Measurements from ENCODE around the gene LRPAP1. TPM values are rescaled to one million over a fixed set of nuclear protein-coding genes. Genes with fewer than 3 reads are reported as not detected.

LRPAP1 gene
- total RNA-seq, 1 experiment from 2014 or later, result 110 TPM

DNA sequence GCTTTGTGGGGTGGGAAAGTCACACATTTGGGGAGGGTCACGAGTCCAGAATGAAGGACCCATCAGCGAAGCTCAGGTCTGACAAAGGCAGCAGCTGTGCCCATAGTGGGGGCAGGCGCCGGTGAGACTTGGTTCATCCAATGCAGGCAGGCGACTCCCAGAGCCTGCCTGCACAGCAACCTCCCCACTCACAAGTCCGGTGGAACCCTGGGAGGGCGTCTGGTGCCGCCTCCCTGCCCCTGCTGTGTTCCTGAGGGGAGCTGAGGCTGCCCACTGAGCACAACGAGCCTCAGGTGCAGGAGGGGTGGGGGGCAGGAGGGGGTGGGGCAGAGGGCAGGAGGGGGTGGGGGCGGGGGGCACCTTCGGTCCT lies 13.7 kb downstream of the LRPAP1 start:
- Histone ChIP-seq H3K27ac (ENCODE audit: low read length) (no peak overlapping the region), H3K27me3 (ENCODE audit: control insufficient read depth, insufficient read depth, low read length) (no peaks in the 10 kb centered on the region), H3K4me1 (ENCODE audit: control insufficient read depth, insufficient read depth, low read length) (no peaks in the 10 kb centered on the region), H3K4me3 (ENCODE audit: low read depth in 2 of 2, low read length in 2 of 2) (no peak overlapping the region), H3K36me3 (ENCODE audit: control insufficient read depth, insufficient read depth, low read length) (no peaks in the 10 kb centered on the region), H3K9me3 (ENCODE audit: control insufficient read depth, insufficient read depth, low read depth, low read length) (no peaks in the 10 kb centered on the region)
- intact Hi-C loops (cut with micrococcal nuclease; ENCODE audit: unreplicated experiment), result no loop called here
- POLR2A ChIA-PET, result no interaction called here
- no TSS peak for BruUV-seq (replicated peaks)
- no peak for ATAC-seq
- TF ChIP-seq, protein P1, sequence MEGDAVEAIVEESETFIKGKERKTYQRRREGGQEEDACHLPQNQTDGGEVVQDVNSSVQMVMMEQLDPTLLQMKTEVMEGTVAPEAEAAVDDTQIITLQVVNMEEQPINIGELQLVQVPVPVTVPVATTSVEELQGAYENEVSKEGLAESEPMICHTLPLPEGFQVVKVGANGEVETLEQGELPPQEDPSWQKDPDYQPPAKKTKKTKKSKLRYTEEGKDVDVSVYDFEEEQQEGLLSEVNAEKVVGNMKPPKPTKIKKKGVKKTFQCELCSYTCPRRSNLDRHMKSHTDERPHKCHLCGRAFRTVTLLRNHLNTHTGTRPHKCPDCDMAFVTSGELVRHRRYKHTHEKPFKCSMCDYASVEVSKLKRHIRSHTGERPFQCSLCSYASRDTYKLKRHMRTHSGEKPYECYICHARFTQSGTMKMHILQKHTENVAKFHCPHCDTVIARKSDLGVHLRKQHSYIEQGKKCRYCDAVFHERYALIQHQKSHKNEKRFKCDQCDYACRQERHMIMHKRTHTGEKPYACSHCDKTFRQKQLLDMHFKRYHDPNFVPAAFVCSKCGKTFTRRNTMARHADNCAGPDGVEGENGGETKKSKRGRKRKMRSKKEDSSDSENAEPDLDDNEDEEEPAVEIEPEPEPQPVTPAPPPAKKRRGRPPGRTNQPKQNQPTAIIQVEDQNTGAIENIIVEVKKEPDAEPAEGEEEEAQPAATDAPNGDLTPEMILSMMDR (IDR thresholded peaks at IDR 0.05), result no peak
- TF ChIP-seq POLR2AphosphoS5 (IDR thresholded peaks at IDR 0.05; ENCODE audit: low read depth, low read length) (no peak), SIN3A (IDR thresholded peaks at IDR 0.05; ENCODE audit: borderline replicate concordance, insufficient read depth, low read depth, low read length) (no peak)
- in situ Hi-C loops (cut with HindIII; ENCODE audit: low pct_unique_long_range_greater_than_20kb, low sequenced_read_pairs), result no loop called here
- CTCF ChIA-PET, result no interaction called here
- DNase-seq (ENCODE audit: low read depth, low spot score), result no peak

DNA sequence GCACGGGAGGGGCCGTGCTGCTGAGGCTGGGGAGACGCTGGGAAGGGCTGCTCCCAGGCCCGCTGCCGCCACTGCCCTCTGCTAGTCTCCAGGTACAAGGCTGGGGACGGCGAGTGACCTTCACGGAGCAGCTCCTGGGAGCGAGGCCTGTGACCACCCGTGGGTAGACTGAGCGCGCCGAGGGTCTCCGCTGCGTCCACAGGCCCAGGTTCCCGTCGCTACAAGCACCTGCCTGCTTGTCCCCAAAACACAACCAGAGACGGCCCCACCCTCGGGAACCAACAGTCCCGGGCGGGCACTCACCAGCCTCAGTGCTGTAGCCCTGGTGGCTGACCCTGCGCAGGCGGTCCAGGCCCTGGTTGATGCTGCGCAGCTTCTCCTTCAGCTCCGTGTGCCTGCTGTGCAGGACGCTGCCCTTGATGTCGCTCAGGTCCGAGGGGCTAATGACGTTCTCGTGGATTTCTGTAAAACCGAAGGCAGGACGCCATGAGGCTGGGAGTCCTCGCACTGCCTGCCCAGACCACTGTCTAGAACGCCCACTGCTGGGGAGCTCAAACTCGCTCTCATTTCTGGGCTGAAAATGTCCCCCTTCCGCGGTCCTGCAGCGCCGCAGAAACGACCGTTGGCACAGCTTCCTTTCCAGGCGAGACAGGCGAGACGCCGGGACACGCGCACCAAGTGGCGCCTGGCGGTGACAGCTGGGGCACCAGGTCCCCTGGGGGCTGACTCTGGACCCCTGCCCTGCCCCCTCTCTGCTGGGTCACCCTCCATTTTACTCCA lies 14.3 kb downstream of the LRPAP1 start:
- in situ Hi-C loops (cut with HindIII; ENCODE audit: low pct_unique_long_range_greater_than_20kb, low sequenced_read_pairs) (no loop called here), intact Hi-C loops (cut with micrococcal nuclease; ENCODE audit: unreplicated experiment) (no loop called here)
- Histone ChIP-seq H3K27me3 (ENCODE audit: control insufficient read depth, insufficient read depth, low read length) (no peaks in the 10 kb centered on the region), H3K4me1 (ENCODE audit: control insufficient read depth, insufficient read depth, low read length) (no peaks in the 10 kb centered on the region), H3K36me3 (ENCODE audit: control insufficient read depth, insufficient read depth, low read length) (no peaks in the 10 kb centered on the region), H3K4me3 (ENCODE audit: low read depth in 2 of 2, low read length in 2 of 2) (no peak overlapping the region), H3K9me3 (ENCODE audit: control insufficient read depth, insufficient read depth, low read depth, low read length) (no peaks in the 10 kb centered on the region), H3K27ac (ENCODE audit: low read length) (no peak overlapping the region)
- CTCF ChIA-PET, result interaction anchor here (1.0 kb wide), 1 partner anchor 363 kb away, joined by 6 read pairs; no protein-coding TSS in a partner anchor
- ATAC-seq (no peak), DNase-seq (ENCODE audit: low read depth, low spot score) (no peak)
- POLR2A ChIA-PET, result no interaction called here
- TF ChIP-seq, protein P2, sequence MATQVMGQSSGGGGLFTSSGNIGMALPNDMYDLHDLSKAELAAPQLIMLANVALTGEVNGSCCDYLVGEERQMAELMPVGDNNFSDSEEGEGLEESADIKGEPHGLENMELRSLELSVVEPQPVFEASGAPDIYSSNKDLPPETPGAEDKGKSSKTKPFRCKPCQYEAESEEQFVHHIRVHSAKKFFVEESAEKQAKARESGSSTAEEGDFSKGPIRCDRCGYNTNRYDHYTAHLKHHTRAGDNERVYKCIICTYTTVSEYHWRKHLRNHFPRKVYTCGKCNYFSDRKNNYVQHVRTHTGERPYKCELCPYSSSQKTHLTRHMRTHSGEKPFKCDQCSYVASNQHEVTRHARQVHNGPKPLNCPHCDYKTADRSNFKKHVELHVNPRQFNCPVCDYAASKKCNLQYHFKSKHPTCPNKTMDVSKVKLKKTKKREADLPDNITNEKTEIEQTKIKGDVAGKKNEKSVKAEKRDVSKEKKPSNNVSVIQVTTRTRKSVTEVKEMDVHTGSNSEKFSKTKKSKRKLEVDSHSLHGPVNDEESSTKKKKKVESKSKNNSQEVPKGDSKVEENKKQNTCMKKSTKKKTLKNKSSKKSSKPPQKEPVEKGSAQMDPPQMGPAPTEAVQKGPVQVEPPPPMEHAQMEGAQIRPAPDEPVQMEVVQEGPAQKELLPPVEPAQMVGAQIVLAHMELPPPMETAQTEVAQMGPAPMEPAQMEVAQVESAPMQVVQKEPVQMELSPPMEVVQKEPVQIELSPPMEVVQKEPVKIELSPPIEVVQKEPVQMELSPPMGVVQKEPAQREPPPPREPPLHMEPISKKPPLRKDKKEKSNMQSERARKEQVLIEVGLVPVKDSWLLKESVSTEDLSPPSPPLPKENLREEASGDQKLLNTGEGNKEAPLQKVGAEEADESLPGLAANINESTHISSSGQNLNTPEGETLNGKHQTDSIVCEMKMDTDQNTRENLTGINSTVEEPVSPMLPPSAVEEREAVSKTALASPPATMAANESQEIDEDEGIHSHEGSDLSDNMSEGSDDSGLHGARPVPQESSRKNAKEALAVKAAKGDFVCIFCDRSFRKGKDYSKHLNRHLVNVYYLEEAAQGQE (IDR thresholded peaks at IDR 0.05; ENCODE audit: insufficient read depth in 1 of 2, low read depth in 2 of 2, low read length in 1 of 2), result no peak
- TF ChIP-seq, protein P1 (IDR thresholded peaks at IDR 0.05), result no peak
- TF ChIP-seq SIN3A (IDR thresholded peaks at IDR 0.05; ENCODE audit: borderline replicate concordance, insufficient read depth, low read depth, low read length) (no peak), TCF7L2 (IDR thresholded peaks at IDR 0.05; ENCODE audit: low read depth, low read length) (no peak), POLR2AphosphoS5 (IDR thresholded peaks at IDR 0.05; ENCODE audit: low read depth, low read length) (no peak)
- no TSS peak for BruUV-seq (replicated peaks)

Measured in Panc1 (cell line).